Subcutaneous adipose tissue (tissue), 4 donors: Measurements from ENCODE around the gene NTM. TPM values are rescaled to one million over a fixed set of nuclear protein-coding genes. Genes with fewer than 3 reads are reported as not detected.

Source experiments
- total RNA-seq, 4 donors: library from RNA; depleted of rRNA; stranded (reverse); fragments of >200 nt; gene quantifications; one replicate each; pipeline ENCODE4 v1.1.0, GENCODE V29; 2016
- TF ChIP-seq, protein P1 (sequence below): fragments of 450-650 bp; IDR thresholded peaks from one replicate; pipeline ENCODE4 v1.5.1; 2016; ENCODE audit warnings: low read depth, mild to moderate bottlenecking, control low read depth, antibody characterized with exemption, moderate library complexity

Gene NTM
- total RNA-seq, 4 donors from 2014 or later: 1.5 to 5.7 (median 1.7) TPM

DNA sequence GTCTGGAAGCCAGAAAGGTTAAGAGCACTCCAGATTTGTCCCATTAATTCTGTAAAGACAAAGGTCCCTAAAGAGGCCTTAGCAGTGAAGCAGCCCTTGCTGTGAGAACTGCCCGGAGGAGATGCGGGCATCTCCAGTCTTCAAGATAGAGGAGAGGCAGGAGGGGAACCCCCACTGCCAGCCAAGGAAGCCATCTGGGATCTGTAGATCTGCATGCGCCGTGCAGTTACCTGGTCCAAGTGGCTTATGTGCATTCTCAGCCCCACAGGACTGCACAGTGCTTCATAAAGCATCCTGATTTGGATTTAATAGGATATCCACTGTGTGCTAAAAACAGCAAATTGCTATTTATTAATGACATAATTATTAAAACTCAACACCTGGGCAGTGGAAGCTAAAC, 834.6 kb downstream of the NTM start:
- TF ChIP-seq, protein P1, sequence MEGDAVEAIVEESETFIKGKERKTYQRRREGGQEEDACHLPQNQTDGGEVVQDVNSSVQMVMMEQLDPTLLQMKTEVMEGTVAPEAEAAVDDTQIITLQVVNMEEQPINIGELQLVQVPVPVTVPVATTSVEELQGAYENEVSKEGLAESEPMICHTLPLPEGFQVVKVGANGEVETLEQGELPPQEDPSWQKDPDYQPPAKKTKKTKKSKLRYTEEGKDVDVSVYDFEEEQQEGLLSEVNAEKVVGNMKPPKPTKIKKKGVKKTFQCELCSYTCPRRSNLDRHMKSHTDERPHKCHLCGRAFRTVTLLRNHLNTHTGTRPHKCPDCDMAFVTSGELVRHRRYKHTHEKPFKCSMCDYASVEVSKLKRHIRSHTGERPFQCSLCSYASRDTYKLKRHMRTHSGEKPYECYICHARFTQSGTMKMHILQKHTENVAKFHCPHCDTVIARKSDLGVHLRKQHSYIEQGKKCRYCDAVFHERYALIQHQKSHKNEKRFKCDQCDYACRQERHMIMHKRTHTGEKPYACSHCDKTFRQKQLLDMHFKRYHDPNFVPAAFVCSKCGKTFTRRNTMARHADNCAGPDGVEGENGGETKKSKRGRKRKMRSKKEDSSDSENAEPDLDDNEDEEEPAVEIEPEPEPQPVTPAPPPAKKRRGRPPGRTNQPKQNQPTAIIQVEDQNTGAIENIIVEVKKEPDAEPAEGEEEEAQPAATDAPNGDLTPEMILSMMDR: no peak

DNA sequence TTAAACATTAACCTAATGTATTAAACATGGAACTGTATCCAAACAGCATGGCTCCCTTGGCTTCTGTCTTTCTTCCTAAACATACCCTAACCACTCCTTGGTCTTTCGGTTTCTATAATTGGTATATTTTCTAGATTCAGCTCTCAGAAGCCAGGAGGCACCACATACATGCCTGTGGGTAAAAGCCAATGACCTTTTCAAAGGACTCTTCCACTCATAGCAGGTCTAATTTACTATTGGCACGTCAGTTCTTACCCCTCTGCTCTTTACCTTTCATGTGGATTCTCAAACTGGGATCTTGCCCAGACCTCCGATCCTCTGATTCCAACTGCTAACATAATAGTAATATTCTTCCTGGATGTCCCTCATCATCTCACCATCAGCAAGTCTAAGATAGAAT, 835.1 kb downstream of the NTM start:
- TF ChIP-seq, protein P1: no peak

DNA sequence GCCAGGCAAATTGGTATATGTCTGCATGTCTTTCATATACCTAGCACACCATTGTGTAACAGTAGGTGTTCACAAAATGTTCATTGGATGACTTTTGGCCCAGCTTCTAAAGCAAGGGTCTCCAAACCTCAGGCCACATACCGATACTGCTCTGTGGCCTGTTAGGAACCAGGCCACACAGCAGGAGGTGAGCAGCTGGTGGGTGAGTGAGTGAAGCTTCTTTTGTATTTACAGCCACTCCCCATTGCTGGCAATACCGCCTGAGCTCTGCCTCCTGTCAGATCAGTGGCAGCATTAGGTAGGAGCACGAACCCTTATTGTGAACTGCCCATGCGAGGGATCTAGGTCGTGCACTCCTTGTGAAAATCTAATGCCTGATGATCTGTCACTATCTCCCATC, 836.6 kb downstream of the NTM start:
- TF ChIP-seq, protein P1: no peak

DNA sequence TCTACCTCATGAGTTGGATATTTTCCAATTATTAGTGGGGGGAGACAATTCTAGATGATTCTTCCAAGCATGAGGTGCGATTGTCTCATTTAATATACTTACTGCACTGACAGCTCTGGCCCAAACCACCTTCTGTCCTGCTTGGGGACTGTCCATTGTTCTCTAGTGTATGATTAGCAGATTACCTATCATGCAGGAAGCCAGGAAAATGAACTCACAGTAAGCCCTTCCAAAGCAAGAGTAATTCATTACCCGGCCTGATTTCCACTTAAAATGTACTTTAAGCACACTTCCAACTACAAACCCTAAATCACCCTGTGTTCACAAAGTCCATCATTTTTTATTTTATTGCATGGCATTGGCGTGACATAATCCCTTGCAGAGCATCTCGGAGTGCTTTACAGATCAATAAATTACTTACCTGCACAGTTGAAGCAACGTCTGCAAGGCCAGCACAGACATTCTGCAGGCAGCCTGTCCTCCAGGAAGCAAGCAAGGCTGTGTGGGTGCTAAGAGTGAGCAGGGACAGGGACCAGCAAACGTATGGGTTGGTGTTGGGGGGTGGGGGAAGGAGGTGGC, 838.2 kb downstream of the NTM start:
- TF ChIP-seq, protein P1: no peak

DNA sequence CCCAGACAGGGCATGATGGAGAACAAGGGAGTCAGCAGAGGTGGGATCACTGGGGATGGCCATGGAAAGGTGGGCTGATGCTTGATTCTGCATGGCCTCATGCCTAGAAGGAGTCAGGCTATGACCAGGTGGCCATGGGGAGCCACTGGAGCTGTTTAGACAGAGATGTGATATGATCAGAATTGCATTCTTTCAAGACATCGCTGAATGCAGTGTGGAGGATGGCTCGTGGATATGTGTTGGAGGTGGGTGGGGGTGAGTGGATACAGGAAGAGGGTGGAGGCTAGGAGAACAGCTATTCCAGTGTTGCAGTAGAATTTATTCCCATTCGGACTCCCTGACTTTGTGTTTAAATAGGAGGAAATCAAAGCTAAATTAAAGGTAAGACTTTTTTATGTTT, 841.1 kb downstream of the NTM start:
- TF ChIP-seq, protein P1: no peak

DNA sequence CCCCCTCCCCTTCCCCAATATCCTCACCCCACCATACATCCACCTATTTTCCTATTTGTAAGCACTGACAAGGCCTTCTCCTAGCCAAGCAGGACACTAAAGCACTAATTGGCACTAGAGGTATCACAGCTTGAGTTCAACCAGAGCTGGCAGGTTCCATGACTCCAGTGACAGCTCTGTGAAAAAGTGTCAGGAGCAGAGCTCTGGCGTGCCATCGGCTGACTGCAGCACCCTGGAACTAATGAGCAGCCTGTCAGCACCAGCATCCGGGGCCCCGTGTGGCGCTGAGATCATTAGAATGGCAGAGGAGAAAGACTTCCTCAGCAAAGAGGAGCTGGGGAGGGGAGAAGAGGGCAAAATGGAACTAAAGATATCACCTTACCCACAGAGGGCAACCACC, 847.4 kb downstream of the NTM start:
- TF ChIP-seq, protein P1: no peak

DNA sequence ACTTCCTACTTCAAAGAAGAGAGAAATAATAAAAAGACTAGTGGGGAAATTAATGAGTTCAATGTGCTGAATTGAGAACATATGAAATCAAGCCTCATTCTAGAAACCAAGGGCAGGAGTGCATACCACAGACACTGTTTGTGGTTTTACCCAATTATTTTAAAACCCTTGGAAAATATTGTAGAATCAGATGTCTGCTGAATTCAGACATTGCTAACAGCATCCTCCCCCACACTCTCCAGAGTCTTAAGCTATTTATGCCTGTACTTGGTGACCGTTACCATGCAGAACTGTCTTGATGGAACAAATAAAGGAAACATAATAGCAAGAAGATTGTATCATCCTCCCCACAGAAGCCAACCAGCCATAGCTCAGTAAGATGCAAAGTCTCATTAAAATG, 850.1 kb downstream of the NTM start:
- TF ChIP-seq, protein P1: no peak
